ENCODE data around the gene BOD1L2. TPM values are rescaled to one million over a fixed set of nuclear protein-coding genes. Genes with fewer than 3 reads are reported as not detected.

The BOD1L2 gene
- polyA plus RNA-seq, 2 of the 4 experiments (the other 2 are of a cell fraction): not detected

DNA sequence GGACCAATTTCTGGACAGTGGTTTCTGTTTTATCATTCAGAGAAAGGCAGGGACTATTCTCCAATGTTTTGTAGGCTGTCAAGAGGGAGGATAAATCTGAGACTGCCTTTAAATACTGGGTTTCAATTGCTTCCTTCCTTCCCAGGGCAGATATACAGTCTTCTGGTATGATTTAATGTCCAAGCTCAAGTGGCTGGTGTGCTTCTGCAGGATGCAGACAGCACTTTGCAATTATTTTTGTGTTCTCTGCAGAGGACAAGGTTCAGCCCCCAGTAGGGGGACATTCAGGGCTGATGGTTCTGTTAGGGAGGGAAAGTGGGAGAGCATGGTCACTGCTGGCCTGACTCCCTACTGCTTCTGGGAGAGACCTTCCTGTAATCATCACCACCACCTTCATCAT is 4.6 kb upstream of the BOD1L2 start:
- ChIA-PET POLR2A (no interaction called here), CTCF (no interaction called here)
- no peaks in the 10 kb centered on the region for H3K4me1 ChIP-seq
- H3K27ac ChIP-seq: no peak overlapping the region
- no peaks in the 10 kb centered on the region for H3K9me3 ChIP-seq
- TF ChIP-seq CBX8 (IDR thresholded peaks at IDR 0.05) (no peak), FOXS1 (CRISPR knock-in tag; IDR thresholded peaks at IDR 0.05) (no peak), HEYL (CRISPR knock-in tag; IDR thresholded peaks at IDR 0.05) (no peak), RNF2 (IDR thresholded peaks at IDR 0.05; ENCODE audit: borderline replicate concordance, low read depth) (no peak), RAD21 (conservative IDR thresholded peaks at IDR 0.05 in 1 of 2, IDR thresholded peaks at IDR 0.05 in 1 of 2) (no peak), CEBPB (IDR thresholded peaks at IDR 0.05) (no peak)
- no peak overlapping the region for H3K4me2 ChIP-seq
- H3K4me3 ChIP-seq: no peak overlapping the region
- FAIRE-seq (no peak), DNase-seq (ENCODE audit: low read depth in 1 of 2, low spot score in 1 of 2) (no peak), ATAC-seq (no peak)

DNA sequence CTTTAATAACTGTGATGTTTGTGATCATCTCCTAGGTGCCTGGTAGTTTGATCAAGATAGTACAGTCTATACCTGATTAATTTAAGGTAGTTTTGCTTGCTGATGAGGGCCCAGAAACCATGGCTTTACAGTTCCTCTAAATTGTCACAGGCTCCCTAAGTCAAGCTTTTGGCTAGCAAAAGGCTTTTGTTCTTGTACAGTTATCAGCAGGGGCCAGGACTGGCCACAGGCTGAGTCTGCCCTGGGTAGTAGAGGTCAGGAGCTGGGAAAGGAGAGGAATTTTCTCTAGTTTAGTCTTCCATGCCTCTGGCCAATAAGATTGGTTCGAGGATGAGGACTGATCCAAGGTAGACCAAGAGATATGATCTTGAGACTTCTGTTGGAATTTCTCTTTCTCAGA is 3.6 kb upstream of the BOD1L2 start:
- DNase-seq (ENCODE audit: low read depth in 1 of 2, low spot score in 1 of 2) (no peak), ATAC-seq (no peak), FAIRE-seq (no peak)
- Histone ChIP-seq H3K4me1 (no peaks in the 10 kb centered on the region), H3K27ac (no peak overlapping the region), H3K4me2 (no peak overlapping the region), H3K4me3 (no peak overlapping the region), H3K9me3 (no peaks in the 10 kb centered on the region)
- TF ChIP-seq CEBPB (IDR thresholded peaks at IDR 0.05) (no peak), RNF2 (IDR thresholded peaks at IDR 0.05; ENCODE audit: borderline replicate concordance, low read depth) (no peak), EP300 (IDR thresholded peaks at IDR 0.05) (no peak), SREBF2 (IDR thresholded peaks at IDR 0.05) (no peak), BHLHE40 (IDR thresholded peaks at IDR 0.05; ENCODE audit: low read depth, low read length) (no peak), MYC (IDR thresholded peaks at IDR 0.05; ENCODE audit: borderline replicate concordance, low read length) (no peak), CBX2 (IDR thresholded peaks at IDR 0.05; ENCODE audit: borderline replicate concordance, low read depth) (no peak), ZSCAN20 (CRISPR knock-in tag; IDR thresholded peaks at IDR 0.05) (no peak), NFE2L2 (conservative IDR thresholded peaks at IDR 0.05; ENCODE audit: low read length) (no peak), HOXA7 (CRISPR knock-in tag; IDR thresholded peaks at IDR 0.05) (no peak)
- TF ChIP-seq, protein P1, sequence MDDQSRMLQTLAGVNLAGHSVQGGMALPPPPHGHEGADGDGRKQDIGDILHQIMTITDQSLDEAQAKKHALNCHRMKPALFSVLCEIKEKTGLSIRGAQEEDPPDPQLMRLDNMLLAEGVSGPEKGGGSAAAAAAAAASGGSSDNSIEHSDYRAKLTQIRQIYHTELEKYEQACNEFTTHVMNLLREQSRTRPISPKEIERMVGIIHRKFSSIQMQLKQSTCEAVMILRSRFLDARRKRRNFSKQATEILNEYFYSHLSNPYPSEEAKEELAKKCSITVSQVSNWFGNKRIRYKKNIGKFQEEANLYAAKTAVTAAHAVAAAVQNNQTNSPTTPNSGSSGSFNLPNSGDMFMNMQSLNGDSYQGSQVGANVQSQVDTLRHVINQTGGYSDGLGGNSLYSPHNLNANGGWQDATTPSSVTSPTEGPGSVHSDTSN (IDR thresholded peaks at IDR 0.05): no peak
- 20% methylated on average over 1 of the region's 1 CpG for WGBS (ENCODE audit: missing lambda C conversion rate)
- POLR2A ChIA-PET: no interaction called here
- CTCF ChIA-PET: no interaction called here

DNA sequence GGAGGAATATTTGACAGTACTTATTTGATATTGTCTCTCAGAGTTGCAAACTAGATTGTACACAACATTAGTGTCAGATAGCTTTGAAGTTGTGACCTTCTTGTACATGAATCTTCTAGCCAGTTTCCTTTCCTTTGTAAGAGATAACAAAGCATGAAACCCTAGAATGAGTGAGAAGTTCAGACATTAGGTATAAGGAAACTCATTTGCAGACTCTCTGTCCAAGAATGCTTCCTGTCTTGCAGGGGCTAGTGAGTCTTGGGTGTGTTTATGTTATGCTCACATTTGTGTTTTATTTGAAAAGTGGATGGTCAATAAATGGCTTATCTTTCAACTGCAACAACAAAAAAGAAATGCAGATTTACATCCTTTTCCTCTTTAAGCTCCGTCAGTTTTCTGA is 1.4 kb downstream of the BOD1L2 start:
- POLR2A ChIA-PET: no interaction called here

DNA sequence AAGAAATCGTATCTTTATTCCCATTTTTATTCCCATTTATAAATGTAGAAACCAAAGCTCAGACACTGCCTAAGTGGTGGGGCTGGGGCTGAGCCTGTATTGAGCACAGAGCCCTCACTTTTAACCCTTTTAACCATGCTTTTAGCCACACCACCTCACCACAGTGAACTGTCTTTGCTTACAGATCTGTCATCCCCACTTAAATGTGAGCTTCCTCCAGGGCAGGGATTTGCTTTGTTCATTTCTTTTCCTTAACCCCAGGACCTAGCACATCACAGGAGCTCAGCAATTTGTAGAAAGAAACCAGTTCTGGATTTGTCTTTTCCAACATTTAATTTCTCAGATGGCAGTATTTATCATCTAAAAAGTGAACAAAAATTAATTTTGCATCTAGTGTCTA is 2.2 kb downstream of the BOD1L2 start:
- no peaks in the 10 kb centered on the region for H3K4me1 ChIP-seq
- H3K4me3 ChIP-seq: no peak overlapping the region
- POLR2A ChIA-PET: no interaction called here
- 4% methylated on average over 1 of the region's 1 CpG for WGBS (ENCODE audit: missing lambda C conversion rate)
- H3K9me3 ChIP-seq: no peaks in the 10 kb centered on the region
- H3K4me2 ChIP-seq: no peak overlapping the region
- DNase-seq (ENCODE audit: low read depth in 1 of 2, low spot score in 1 of 2) (no peak), ATAC-seq (no peak), FAIRE-seq (no peak)
- CTCF ChIA-PET: interaction anchor here (1.2 to 1.9 kb wide), 2 partner anchors 23 to 400 kb away, joined by 3 to 5 read pairs; no protein-coding TSS in a partner anchor
- H3K27ac ChIP-seq: no peak overlapping the region
- no peak for TF ChIP-seq RCOR1 (IDR thresholded peaks at IDR 0.05; ENCODE audit: low read depth, low read length)
- TF ChIP-seq, protein P2, sequence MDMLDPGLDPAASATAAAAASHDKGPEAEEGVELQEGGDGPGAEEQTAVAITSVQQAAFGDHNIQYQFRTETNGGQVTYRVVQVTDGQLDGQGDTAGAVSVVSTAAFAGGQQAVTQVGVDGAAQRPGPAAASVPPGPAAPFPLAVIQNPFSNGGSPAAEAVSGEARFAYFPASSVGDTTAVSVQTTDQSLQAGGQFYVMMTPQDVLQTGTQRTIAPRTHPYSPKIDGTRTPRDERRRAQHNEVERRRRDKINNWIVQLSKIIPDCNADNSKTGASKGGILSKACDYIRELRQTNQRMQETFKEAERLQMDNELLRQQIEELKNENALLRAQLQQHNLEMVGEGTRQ (IDR thresholded peaks at IDR 0.05): no peak
- no peak for TF ChIP-seq POLR2AphosphoS2 (conservative IDR thresholded peaks at IDR 0.05; ENCODE audit: low read length)
- no peak for TF ChIP-seq ZNF302 (CRISPR knock-in tag; IDR thresholded peaks at IDR 0.05)
- TF ChIP-seq KDM5A (IDR thresholded peaks at IDR 0.05): no peak
- TF ChIP-seq, protein P1 (IDR thresholded peaks at IDR 0.05): no peak
- TF ChIP-seq ESRRA (IDR thresholded peaks at IDR 0.05; ENCODE audit: borderline replicate concordance, low read length): no peak
- TF ChIP-seq KDM1A (IDR thresholded peaks at IDR 0.05; ENCODE audit: low read depth): no peak
- no peak for TF ChIP-seq EHMT2 (IDR thresholded peaks at IDR 0.05; ENCODE audit: low read depth)
- TF ChIP-seq RAD21 (conservative IDR thresholded peaks at IDR 0.05 in 1 of 2, IDR thresholded peaks at IDR 0.05 in 1 of 2): no peak
- TF ChIP-seq, protein P3, sequence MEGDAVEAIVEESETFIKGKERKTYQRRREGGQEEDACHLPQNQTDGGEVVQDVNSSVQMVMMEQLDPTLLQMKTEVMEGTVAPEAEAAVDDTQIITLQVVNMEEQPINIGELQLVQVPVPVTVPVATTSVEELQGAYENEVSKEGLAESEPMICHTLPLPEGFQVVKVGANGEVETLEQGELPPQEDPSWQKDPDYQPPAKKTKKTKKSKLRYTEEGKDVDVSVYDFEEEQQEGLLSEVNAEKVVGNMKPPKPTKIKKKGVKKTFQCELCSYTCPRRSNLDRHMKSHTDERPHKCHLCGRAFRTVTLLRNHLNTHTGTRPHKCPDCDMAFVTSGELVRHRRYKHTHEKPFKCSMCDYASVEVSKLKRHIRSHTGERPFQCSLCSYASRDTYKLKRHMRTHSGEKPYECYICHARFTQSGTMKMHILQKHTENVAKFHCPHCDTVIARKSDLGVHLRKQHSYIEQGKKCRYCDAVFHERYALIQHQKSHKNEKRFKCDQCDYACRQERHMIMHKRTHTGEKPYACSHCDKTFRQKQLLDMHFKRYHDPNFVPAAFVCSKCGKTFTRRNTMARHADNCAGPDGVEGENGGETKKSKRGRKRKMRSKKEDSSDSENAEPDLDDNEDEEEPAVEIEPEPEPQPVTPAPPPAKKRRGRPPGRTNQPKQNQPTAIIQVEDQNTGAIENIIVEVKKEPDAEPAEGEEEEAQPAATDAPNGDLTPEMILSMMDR (IDR thresholded peaks at IDR 0.05): no peak
- TF ChIP-seq HOXB5 (CRISPR knock-in tag; IDR thresholded peaks at IDR 0.05): no peak
- no peak for TF ChIP-seq SMC3 (IDR thresholded peaks at IDR 0.05)
- no peak for TF ChIP-seq POLR2A (IDR thresholded peaks at IDR 0.05; ENCODE audit: low read length)
- TF ChIP-seq EP300 (IDR thresholded peaks at IDR 0.05): no peak

More for the DNA sequence above, 1.4 kb downstream of the BOD1L2 start:
- CTCF ChIA-PET: interaction anchor here (1.0 to 1.9 kb wide), 4 partner anchors 22 to 399 kb away, joined by 3 to 5 read pairs (median 4); no protein-coding TSS in a partner anchor
- DNase-seq (ENCODE audit: low read depth in 1 of 2, low spot score in 1 of 2) (no peak), FAIRE-seq (no peak), ATAC-seq (no peak)
- H3K27ac ChIP-seq: no peak overlapping the region
- H3K4me1 ChIP-seq: no peaks in the 10 kb centered on the region
- TF ChIP-seq FOXS1 (CRISPR knock-in tag; IDR thresholded peaks at IDR 0.05): no peak
- whole genome bisulfite sequencing (ENCODE audit: missing lambda C conversion rate): 68% methylated on average over 1 of the region's 1 CpG
- no peak overlapping the region for H3K4me3 ChIP-seq
- H3K4me2 ChIP-seq: no peak overlapping the region
- no peaks in the 10 kb centered on the region for H3K9me3 ChIP-seq
